NCI-H69 (cell line): ENCODE measurements around the gene CAMSAP2.

Source experiments
- DNase-seq: peaks from one replicate; lab custom pipeline; 2025; lab: John Stamatoyannopoulos, UW

The CAMSAP2 gene

GRCh38 chr1:200845360-200845759 lies 106.7 kb downstream of the CAMSAP2 start:
- DNase-seq: no peak

- DNase-seq: no peak
Observed at GRCh38 chr1:200846398-200846797, 107.7 kb downstream of the CAMSAP2 start.

DNA sequence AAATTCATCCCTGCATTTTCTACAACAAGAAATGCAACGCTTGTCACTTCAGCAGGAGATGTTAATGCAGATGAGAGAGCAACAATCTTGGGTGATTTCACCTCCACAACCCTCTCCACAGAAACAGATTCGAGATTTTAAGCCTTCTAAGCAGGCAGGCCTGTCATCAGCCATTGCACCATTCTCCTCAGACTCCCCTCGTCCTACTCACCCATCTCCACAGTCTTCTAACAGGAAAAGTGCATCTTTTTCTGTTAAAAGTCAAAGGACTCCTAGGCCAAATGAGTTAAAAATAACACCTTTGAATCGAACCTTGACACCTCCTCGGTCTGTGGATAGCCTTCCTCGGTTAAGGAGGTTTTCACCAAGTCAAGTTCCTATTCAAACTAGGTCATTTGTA lies 110.7 kb downstream of the CAMSAP2 start:
- DNase-seq: no peak

DNA sequence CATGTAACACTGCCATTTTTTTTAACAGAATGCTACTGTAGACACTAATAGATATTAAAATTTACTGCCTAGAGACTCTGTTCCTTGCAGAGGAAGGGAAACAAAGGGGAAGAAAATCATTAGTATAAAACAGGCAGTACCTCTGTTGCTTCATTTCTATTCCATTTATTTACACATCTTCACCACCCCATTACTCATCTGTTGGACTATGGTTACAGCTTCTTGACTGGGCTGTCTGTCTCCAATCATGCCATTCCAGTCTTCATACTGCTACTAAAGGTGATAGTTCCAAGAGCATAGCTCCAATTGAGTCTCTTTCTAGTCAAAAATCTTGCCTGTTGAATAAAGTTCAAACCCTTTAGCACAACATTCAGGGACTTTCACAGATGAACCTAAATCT lies 111.9 kb downstream of the CAMSAP2 start:
- no peak for DNase-seq

DNA sequence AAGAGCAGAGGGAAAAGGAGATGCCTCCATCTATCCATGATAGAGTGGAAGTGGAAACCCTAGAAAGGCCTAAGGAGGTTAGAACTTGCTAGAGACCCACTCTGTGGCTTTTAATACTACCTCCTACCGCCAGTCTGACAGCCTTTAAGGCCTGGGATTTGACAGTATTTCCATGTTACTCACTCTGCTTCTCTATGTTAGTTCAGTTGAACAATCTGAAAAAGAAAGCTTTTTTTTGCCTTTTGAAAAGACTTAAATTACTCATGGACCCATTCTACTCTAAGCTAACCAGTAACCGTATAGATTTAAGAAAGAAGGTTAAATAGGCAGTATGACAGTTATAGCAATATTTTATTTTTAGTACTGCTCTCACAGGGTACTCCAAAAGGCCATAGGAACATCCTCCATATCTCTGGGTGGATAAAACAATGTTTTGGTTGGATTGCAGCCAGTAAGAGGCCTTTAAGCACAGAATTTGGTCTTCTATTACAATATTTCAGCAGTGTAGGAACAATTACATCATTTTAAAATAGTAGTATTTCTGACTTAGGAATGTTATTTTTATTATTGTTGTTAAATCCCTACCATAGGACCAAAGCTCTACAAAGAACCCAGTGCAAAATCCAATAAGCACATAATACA lies 118.1 kb downstream of the CAMSAP2 start:
- DNase-seq: no peak

- no peak for DNase-seq
Observed at GRCh38 chr1:200857804-200858203, 119.1 kb downstream of the CAMSAP2 start.

- DNase-seq: no peak
Observed at GRCh38 chr1:200861937-200862647, 123.4 kb downstream of the CAMSAP2 start.

DNA sequence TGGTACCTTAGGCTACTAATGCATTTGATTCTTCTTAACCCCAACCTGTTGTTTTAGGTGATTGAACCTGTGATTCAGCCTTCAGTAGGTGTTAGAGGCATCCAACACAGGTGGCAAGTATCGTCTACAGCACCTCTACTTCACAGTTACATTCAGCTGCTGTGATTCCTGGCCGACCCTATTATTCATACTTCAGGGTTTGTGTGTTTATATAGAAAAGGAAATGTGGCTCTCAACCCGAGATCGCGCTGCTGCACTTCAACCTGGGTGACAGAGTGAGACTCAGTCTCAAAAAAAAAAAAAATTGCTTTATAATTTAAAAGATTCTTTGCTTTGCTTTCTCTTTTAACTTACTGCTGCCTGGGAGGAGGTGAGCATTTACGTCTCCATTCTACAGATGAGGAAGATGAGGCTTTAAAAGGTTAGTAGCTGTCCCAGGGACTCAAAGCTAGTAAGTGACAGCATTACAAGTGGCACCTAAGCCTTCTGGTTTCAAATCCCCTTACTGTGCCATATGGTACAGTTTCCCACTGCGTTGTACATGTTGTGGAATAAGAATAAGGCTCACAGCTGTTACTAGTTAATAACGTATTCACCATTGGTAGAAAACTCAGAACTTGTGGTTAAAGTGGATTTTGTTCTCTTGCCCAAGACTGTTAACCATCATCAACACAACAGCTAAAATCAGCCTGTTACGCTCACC lies 124.2 kb downstream of the CAMSAP2 start:
- DNase-seq: no peak

DNA sequence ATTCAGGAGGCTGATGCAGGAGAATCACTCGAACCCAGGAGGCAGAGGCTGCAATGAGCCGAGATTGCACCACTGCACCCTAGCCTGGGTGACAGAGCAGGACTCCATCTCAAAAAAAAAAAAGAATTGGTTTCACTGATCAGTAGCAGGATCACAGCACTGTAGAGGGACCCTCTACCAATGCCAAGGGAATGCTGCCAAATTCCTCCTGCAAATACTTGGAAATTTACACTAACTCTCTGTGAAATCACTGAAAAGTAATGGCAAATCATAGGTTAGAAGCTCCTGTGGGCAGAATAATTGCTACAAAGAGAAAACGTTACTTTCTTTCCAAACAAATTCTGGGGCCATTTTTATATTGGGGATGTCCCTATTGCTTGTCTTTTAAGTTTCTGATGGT lies 127.4 kb downstream of the CAMSAP2 start:
- no peak for DNase-seq

DNA sequence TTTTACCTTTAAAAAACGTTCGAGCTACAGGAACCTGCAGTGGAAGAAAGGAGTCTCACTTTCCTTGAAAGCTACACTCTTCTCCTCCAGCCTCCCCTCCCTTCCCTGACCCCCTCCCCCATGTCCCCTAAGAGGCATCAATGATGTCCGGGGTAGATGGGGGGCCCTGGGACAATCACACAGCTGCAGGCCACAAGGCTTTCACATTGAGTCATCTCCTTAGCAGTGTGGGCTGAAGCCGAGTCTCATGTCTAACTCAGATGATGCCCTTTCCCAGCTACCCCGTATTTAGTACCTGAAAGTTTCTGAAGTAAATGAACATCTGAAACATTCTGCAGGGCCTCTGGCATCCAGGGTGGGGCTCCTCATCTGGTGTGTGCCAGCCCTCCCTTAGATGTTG lies 127.8 kb downstream of the CAMSAP2 start:
- DNase-seq: no peak

DNA sequence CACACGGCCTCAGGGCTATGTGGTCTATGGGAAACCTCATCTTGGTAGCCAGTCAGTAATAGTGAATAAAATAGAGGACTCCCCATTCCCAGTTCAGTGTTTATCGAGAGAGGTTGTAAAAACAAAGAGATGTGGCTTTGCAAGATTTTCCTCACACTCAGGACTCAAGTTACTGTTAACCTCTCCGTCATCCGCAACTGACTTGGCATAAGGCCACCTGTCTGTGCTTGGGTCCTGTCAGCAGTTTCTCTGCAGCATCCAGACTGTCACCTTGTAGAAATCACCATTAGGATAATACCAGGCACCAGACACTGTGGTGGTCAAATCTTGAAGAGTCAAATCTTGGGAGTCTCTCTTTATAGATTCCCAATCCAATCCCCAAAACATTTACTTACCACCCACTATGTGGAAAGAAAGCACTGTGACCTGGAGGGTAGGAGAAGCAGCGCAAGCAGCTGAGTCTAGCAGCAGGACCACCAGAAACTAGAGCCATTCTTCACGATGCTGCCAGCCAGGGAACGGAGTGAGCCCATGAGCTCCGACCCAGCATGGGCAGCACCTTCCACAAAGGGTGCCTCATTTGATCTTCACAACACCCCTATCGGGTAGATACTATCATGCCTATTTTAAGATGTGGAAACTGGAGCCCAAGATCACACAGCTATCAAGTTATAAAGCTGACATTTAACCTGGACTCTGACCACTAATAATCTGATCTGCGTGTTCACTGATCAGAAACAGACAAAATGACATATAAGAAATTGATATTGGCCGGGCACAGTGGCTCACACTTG lies 128.5 kb downstream of the CAMSAP2 start:
- DNase-seq: peak; percentile 26

DNA sequence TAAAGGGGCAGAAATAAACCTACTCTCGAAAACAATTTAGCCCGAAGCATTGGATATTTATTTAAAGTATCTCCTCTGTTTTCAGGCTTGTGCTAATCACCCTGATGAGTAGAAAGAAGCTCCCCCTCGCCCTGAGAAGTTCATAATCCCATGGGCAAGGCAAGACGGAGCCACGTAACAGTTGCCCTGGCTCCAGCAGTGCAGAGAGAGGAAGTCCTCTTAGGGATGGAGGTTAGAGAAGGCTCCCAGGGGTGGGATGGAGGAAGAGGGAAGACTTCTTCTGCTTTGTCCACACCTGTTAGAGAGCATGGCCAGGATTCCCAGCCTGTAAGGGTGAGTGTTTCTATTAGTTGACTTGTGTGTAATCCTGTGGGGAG lies 130.7 kb downstream of the CAMSAP2 start:
- no peak for DNase-seq

DNA sequence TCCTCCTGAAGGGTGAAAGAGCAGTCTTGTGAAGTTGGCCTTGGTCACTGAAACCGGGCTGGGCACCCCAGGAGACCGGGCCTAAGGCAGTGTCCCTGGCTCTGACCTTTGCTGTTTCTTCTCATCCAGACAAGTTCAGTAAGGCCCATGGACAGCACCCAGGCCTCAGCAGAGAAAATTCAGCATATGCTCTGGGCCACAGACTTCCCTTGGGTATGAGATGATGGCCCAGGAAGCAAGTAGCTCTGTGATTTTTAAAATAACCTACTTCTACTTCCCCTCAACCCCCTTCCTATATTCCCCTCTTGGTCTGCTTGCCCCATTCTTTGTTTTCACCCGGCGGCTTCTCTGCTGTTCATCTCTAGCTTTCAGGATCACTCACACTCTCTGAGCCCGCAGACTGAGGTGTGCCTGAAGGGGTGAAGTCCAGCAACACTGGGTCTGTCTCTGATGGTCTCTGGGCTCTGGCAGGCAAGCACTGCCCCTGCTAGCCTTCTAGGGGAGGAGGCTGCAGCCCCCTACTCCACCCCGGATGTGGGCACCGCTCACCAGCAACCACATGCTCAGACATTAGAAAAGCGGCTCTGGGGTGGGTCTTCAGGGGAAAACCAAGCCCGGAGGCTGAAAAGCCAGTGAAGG lies 131.2 kb downstream of the CAMSAP2 start:
- no peak for DNase-seq

GRCh38 chr1:200872446-200873115 lies 133.9 kb downstream of the CAMSAP2 start, which contains the start of gene GPR25:
Gene GPR25 (plus strand): TSS chr1:200872981. CDS start chr1:200873038, 57 bp downstream.
- DNase-seq: no peak

- no peak for DNase-seq
Observed at GRCh38 chr1:200873116-200873670, 134.5 kb downstream of the CAMSAP2 start.

DNA sequence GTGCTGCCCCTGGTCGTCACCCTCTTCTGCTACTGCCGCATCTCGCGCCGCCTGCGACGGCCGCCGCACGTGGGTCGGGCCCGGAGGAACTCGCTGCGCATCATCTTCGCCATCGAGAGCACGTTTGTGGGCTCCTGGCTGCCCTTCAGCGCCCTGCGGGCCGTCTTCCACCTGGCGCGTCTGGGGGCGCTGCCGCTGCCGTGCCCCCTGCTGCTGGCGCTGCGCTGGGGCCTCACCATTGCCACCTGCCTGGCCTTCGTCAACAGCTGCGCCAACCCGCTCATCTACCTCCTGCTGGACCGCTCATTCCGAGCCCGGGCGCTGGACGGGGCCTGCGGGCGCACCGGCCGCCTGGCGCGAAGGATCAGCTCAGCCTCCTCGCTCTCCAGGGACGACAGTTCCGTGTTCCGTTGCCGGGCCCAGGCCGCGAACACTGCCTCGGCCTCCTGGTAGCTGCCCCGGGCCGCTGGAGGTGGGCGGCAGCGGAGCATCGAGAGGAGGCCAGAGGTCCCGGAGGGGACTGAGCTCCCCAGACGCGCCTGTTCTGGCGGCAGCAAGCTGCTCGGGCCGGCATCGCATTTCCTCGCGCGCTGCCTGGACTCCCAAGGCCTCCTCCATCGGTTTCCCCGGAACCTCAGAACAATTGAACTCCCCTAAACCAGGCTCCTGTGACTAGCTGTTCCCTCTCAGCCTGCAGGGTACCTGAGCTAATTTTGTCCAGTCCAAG lies 135.1 kb downstream of the CAMSAP2 start:
- DNase-seq: no peak

- no peak for DNase-seq
Observed at GRCh38 chr1:200874694-200875093, 136.0 kb downstream of the CAMSAP2 start.

DNA sequence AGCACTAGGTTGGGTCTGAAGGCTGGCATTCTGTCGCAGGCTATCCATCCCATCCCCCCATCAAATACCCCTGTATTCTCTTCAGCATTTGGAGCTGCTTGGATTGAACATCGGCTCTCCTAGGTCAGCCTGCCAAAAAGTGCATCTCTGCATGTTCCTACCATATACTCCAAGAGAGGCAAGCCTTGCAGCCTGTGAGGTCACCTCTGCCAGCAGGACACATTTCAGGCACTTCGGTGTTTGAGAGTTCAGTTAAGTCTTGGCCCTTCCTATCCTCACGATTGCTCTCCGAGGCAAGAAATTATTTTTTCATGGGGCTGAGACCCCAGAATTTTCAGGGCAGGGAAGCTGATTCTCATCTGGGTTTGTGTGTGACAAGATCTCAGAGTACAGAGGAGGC lies 136.7 kb downstream of the CAMSAP2 start:
- no peak for DNase-seq

DNA sequence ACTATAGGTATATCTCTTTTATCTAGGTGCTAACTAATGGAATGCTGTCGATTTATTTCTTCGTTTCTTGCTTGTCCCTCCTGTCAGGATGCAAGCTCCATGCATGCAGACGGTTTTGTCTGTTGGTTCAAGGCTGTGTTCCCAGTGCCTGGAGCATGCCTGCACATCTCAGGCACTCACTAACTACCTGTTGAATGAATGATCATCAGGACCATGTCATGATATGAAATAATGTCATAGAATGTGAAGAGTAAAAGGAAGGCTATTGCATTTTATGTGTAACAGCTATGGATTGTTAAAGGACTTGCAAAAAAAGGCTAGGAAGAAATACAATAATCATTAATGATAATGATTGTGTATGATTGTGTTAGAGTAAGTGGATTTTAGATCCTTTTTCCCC lies 138.3 kb downstream of the CAMSAP2 start:
- no peak for DNase-seq

DNA sequence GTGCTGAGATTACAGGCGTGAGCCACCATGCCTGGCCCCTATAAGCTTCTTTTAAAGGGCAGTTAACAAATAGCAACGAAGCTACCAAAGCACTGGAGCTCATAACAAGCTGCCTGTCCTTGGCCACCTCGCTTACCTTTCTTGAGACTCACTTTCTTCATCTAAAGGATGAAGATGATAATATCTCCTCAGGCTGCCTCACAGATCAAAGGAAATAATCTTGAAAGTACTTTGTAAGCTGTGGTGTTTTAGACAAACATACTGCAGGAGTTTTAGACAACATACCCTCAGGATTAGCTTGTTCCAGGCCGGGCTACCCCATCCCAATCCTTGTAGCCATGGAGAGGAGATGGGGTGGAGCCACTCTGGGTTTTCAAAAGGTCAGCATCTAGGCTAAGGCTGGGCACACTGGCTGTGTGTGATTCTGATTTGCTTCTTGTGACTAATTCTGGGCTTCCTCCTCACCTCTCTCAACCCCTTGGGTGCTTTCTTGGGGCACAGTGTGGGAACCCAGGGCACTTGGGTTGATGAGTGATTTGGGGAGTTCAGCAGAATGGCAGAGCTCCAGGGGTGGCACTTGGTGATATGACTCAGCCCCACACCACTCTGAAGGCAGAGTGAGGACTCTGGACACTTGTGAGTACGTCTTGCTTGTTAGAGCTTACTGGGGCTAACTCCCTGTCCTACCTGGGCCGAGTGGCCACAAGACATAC lies 139.3 kb downstream of the CAMSAP2 start:
- DNase-seq: no peak
